Thyroid gland (tissue), 4 donors: ENCODE measurements around the gene ARV1. TPM values are rescaled to one million over a fixed set of nuclear protein-coding genes. Genes with fewer than 3 reads are reported as not detected.

Experiments
- microRNA counts, 2 donors: library from miRNA; unstranded; fragments of <30 nt; microRNA quantifications; one replicate each; lab custom pipeline; 2016 to 2017
- total RNA-seq, 4 donors: library from RNA; depleted of rRNA; stranded (reverse); fragments of >200 nt; gene quantifications; one replicate each; pipeline ENCODE4 v1.2.3, GENCODE V29; 2016

ARV1 gene
- total RNA-seq, 4 donors from 2014 or later, result 29.3 to 39.2 (median 34.8) TPM

MicroRNAs within 50 kb of the gene (microRNA counts, 767-probe panel; counts per million panel counts)
- microRNA hsa-miR-1182 (lab: Ali Mortazavi, UCI), result 0 counts per million in 2 donors

Other genes starting within 250 kb of the ARV1 start
- gene CAPN9, start 231.7 kb upstream of the ARV1 start, total RNA-seq, result not detected
- gene C1orf198, start 110.6 kb upstream of the ARV1 start, total RNA-seq, result 100 to 1,000 TPM in 3 of 4 donors, 10 to 100 TPM in 1; 87.8 to 142 (median 124) TPM
- 10 to 100 TPM; 14.4 to 28.5 (median 26.1) TPM for gene TTC13, start 233 bp upstream of the ARV1 start, total RNA-seq
- gene FAM89A, start 61.2 kb downstream of the ARV1 start, total RNA-seq, result 10 to 100 TPM in 3 of 4 donors, 1 to 10 TPM in 1; 8.0 to 27.0 (median 17.1) TPM
- gene TRIM67, start 183.0 kb downstream of the ARV1 start, total RNA-seq, result not detected